ENCODE measurements around the gene MMP2.

Gene MMP2

DNA sequence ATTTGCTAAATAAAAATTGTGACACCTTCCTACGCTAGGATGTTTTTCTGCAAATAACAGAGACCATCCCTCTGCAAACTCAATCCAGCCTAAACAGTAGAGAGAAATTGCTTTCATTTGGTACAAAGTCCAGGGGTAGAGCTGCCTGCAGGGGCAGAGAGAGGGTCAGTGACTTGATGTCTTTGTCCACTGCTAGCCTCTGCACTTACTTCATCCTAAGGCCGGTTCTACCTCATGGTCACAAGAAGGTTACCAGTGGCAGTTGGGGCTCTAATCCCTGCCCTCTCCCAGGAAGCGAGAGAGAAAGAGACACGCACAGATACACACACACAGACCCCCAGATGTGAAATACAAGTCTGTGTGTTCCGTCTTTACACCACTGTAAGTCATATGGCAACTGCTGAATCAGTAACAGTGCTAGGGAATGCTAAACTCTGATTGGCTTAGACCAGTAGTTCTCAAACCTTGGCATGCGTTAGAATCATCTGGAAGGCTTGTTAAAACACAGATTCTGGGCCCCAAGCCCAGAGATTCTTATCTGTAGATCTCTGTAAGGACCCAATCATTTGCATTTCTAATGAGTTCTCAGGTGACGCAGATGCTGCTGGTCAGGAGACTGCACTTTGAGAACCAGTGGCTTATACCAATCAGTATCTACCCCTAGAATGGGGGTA lies 16.8 kb downstream of the MMP2 start:
- DNase-seq, result no peak

DNA sequence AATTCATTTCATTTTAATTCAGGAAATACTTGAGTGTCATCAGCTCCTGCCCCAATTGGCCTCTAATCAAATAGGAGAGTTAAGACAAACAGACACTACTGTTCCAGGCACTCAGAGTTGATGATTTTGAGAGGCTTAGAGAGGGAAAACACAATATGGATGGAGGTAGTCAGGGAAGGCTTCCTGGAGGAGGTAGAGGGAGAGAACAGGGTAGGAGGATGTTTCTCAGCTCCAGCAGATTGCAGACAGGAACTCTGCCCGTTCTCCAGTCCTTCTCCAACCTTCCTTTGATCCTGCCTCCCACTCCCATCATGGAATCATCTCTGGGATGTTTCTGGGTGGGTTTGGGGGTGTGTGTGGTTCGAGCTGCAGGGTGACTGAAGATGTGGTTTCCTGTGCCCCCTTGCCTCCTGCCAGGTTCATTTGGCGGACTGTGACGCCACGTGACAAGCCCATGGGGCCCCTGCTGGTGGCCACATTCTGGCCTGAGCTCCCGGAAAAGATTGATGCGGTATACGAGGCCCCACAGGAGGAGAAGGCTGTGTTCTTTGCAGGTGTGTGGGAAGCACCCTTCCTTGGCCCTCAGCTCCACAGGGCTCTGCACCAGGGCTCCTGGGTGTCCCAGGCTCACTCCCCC lies 17.6 kb downstream of the MMP2 start:
- DNase-seq, result no peak

DNA sequence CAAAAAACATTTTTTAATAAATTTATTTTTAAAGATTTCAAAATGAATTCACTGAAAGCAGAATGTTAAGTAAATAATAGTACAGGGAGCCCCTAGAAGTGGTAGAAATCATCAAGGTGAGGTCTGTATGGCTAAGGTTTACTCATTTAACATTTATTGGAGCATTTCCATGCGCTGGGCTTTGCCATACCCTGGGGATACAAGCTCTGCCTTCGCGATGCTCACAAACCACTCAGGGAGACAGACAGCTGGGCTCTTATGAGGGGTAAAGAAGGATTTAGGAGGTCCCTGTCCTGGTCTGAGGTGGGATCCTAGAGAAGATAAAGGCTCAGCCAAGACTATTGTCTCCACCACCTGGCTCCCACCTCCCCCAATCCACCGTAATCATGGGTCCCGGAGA lies 18.6 kb downstream of the MMP2 start:
- DNase-seq, result no peak

DNA sequence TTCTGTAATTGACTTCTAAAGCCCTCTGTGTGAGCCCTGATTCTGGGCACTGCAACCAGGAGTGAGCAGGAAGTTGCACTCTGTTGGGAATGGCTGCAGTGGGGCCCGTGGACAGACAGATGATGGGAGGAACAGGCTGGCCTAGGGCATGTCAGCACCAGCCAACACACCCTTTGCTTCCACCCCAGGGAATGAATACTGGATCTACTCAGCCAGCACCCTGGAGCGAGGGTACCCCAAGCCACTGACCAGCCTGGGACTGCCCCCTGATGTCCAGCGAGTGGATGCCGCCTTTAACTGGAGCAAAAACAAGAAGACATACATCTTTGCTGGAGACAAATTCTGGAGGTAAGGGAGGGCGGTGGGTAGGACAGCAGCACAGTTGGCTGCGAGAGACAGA lies 19.1 kb downstream of the MMP2 start:
- no peak for DNase-seq

DNA sequence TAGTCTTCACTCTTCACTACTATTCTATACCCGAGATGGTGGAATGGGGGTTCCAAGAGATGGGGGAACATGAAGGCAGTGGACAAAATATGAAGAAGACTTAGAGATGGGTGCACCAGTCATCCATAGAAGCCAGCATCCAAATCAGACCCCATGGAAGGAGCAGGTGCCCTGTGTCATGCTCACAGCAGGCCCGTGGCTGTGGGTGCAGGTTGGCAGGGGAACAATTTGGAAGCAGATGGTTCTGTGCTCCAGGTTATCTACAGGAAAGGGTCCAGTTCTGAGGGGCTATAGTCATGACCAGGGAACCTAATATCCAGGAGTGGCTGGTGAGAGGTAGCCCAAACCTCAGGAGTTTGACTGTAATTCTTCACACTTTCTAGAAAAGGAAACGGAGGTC lies 20.3 kb downstream of the MMP2 start:
- DNase-seq, result no peak

DNA sequence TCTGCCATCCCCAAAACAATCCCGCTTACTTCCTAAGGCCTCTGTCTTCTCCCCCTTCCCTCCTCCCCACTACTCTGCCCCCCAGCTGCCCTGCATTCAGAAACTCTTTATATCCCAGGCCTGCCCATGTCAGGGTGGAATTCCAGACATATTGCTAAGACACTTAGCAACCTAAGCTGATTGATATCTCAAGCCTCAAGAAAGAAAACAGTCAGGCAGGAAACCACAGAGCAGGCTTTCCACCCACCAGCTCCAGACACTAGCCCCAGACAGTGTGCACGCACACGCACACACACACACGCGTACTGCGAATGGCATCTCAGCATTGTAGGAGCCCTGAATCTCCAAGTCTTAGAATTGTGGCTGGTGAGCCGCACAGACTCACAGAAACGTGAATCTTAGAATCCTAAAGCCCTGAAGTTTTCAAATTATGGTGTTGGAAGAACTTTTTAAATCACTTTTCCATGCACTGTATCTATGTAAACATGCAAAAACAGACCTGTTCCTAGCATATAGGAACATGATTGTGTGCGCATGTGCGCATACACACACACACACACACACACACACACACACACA lies 21.0 kb downstream of the MMP2 start:
- peak; percentile 37 for DNase-seq

DNA sequence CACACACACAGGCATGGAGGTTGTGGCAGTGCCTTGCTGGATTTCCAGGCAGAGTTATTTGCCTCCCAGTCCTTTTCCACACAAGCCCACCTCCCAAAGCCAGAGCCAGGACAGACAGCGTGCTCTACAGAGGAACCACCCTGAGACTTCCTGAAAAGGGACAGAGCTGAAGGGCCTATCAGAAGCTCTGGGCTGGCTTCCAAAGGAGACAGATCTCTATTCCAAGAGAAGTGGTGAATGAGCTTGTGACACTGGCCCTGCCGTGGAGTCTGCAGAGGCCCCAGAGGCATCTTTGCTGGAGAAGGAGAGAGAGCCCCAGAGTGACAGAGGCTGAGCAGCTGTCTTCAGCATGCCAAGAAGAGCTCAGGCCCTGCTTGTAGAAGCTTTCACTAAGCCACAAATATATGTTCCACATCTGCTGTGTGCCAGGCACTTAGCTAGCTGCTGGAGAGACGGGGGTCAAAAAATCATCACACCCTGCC lies 21.6 kb downstream of the MMP2 start:
- peak; percentile 39 for DNase-seq

DNA sequence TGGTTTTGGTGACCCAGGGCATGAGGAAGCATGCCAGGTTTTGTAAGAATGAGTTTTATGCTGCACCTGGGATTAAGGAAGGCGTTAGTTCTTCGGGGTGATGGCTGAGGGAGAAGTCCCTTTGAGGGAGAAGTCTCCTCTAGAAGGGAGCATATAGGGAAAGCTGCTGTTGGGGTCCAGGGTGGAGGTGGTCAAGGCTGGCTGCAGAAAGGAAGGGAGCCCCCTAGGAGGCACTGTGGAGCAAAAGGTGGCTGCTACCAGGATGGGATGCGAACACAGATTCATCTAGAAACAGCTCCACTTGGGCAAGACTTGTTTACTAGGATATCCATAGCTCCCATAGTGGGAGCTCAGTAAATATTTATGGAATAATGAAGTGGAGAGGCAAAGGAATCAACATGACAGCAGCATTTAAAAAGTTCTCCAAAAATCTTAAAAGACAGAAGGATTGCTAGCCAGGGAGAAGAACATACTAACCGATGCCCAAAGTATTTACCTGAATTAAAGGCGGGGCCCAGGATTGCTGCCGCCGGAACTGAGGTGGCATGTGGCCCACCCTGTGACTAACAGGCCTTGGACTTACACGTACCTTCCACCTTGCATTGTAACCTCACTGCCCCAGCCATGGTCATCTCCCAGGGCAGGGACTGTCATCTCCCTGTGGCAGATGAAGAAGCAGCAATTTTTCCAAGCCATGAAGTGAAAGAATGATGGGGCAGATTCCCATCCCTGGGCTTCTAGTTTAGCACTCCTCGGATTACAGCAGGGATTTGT lies 22.7 kb downstream of the MMP2 start:
- no peak for DNase-seq

DNA sequence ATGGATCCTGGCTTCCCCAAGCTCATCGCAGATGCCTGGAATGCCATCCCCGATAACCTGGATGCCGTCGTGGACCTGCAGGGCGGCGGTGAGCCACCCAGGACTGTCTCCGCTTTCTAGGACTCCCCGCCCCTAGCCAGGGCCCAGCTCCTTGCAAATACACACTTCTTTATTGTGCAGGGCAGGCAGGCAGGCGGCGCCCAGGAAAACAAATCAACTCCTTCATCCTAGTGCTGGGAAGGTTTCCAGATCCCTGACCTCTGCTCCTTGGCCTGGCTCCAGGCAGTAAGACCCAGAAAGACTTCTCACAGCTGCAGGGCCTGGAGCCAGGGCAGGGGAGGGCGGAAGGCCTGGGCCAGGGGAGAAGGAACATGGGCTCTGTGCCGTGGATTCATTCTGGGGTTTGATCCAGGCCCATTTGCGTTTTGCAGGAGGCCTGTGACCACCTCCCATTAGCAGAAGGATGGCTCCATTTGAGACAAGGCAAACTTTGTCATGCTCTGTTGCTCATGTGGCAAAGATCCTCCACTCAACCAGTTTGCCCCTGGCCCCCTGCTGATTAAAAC lies 23.9 kb downstream of the MMP2 start:
- no peak for DNase-seq

DNA sequence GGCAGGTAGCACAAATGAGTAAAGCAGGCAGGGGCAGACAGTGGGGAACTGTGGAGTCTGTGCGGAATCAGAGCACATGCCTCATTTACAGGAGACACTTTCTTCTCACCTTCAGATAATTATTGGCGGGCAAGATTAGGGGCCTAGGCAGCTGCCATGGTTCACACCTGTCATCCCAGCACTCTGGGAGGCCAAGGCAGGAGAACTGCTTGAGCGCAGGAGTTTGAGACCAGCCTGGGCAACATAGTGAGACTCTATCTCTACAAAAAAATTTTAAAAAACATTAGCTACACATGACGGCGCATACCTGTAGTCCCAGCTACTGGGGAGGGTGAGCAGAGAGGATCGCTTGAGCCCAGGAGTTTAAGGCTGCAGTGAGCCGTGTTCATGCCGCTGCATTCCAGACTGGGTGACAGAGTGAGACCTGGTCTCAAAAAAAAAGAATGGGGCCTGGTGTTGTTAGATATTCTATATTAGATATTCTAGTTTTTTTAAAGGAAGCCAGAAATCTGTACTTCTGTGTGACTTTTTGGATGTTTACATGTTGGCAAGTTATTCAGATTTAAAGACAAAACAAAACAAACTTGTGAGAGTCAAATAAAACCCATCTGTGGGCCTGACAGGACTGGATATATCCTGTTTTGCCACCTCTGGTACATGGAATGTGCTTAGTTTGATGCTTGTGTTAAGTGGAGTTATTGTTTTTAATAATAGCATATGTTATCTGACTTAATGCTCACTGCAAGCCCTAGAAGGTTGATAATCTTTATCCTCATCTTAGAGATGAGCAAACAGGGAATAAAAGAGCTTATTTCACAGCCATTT lies 24.9 kb downstream of the MMP2 start:
- DNase-seq, result no peak

DNA sequence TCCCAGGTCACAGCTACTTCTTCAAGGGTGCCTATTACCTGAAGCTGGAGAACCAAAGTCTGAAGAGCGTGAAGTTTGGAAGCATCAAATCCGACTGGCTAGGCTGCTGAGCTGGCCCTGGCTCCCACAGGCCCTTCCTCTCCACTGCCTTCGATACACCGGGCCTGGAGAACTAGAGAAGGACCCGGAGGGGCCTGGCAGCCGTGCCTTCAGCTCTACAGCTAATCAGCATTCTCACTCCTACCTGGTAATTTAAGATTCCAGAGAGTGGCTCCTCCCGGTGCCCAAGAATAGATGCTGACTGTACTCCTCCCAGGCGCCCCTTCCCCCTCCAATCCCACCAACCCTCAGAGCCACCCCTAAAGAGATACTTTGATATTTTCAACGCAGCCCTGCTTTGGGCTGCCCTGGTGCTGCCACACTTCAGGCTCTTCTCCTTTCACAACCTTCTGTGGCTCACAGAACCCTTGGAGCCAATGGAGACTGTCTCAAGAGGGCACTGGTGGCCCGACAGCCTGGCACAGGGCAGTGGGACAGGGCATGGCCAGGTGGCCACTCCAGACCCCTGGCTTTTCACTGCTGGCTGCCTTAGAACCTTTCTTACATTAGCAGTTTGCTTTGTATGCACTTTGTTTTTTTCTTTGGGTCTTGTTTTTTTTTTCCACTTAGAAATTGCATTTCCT lies 26.5 kb downstream of the MMP2 start:
- no peak for DNase-seq

DNA sequence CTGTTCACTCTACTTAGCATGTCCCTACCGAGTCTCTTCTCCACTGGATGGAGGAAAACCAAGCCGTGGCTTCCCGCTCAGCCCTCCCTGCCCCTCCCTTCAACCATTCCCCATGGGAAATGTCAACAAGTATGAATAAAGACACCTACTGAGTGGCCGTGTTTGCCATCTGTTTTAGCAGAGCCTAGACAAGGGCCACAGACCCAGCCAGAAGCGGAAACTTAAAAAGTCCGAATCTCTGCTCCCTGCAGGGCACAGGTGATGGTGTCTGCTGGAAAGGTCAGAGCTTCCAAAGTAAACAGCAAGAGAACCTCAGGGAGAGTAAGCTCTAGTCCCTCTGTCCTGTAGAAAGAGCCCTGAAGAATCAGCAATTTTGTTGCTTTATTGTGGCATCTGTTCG lies 27.1 kb downstream of the MMP2 start:
- no peak for DNase-seq

DNA sequence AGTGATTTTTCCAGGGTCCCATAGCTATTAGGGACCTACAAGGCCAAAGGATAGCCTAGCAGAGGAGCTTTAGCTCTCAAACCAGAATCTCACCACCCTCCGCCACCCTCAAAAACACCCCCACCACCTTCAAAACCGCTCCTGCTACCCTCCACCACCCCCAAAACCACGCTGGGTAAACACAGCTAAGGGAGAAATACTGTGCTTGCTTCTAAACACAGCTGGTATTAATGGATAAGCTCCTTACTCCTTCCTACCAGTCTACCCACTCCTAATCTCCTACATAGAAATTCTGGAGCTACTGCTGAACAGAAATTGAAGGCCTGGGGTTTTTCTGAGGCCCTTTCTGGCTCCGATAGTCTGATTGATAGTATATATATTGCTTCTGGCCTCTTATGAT lies 27.7 kb downstream of the MMP2 start:
- DNase-seq, result no peak

DNA sequence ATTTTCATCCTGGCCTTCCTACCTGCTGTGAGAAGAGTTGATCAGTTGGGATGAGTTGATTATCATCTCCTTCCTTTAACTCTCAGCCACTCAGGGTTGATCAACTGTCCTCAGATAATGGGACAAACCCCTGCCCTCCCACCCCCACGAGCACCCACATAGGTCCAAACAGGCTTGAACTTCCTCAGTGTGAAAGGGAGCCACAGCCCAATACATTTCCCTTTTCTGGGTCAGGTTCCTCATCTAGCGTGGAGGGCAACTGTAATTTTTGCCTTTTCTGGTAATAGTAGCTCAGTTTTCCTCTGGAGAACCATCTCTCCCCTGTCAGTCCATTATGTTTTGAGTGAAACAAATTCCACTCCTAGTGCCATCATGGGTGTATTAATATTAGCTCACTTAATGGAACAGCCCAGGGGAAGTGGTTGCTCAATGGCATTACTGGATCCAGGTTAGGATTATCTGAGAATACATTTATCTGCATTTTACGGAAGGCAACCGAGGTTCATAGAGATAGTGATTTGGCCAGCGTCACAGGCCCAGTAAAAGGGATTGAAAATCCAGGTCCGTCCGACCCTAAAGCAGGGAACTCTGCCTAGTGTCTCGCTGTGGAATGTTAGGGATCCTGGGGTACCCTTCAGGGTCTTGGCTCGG lies 29.4 kb downstream of the MMP2 start:
- no peak for DNase-seq

DNA sequence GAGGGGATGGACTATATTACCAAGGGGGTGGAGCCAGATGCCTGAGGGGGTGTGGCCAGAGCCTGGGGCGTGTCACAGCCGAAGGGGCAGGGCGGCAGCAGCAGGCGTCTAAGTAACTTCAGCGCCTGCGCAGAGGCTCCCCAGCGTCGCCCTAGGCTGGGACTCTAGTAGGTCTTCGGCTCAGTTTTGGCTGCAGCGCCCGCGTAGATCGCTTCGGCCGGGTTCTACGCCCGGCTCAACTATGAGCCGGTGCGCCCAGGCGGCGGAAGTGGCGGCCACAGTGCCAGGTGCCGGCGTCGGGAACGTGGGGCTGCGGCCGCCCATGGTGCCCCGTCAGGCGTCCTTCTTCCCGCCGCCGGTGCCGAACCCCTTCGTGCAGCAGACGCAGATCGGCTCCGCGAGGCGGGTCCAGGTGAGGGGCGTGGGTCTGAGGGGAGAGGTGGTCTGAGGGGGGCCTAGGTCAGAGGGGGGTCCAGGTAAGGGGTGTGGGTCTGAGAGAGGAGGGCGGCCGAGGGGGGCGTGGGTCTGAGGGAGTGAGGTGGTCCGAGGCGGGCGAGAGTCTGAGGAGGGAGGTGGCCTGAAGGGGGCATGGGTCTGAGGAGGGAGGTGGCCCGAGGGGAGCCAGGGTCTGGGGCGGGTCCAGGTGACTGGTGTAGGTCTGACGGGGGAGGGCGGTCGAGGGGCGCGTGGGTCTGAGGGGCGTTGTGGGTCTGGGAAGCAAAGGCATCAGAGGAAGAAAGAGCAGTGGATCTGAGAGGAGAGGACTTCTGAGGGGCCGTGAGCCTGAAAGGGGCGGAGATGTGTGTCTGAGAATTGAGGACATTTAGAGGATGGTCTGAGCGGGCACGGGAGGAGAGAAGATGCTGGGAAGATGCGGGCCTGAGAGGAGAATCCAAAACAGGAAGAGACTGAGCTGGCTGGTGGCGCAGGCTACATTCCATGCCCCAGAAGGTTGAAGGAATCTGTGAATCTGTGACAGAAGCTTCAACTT lies 30.2 kb downstream of the MMP2 start, which contains the start of gene LPCAT2:
TSS of gene LPCAT2 (plus strand) at position 132 of the 991 bp plus-strand sequence. CDS start at position 242, 110 bp downstream.
- DNase-seq, result peak; percentile 51

DNA sequence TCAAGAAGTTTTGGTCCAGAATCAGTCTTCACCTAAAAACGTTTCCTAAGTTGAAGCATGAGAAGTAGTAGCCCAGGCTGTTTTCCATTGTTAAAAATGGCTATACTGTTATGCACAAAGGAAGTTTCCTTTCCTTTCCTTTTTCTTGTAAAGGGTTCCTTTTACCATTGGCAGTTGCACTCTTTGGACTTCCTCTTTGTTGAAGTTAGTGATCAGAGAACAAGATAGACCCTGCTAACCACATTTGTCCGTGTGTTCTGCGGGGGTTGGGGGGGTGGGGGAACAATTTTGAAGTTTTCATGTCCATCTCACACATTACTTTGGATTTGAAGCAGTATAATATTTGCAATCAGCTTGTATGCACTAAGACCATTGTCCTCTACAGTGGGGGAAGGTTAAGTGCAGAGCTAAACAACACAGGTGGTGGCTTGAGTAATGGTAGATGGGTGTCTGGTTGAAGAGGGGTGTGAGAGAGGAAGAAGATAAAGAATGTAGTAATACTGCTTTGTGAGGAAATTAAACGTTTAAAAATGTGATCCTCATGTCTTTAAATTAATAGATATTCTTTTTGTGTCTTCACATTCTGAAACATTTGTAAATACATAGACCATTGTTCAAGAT lies 31.3 kb downstream of the MMP2 start:
- no peak for DNase-seq

DNA sequence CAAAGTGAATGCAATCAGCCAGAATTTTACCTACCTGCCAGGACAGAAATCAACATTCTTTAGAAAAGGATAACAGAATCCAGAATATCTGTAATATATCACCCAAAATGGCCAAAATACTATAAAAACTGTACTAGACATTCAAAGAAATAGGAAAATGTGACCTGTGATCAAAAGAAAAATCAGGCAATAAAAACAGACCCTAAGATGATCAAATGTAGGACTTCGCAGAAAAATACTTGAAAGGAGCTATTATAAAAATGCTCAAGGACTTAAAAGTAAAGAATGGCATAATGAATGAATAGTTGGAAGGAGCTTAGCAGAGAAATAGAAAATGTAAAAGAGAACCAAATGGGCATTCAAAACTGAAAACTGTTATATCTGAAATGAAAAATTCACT lies 33.9 kb downstream of the MMP2 start:
- DNase-seq, result no peak

DNA sequence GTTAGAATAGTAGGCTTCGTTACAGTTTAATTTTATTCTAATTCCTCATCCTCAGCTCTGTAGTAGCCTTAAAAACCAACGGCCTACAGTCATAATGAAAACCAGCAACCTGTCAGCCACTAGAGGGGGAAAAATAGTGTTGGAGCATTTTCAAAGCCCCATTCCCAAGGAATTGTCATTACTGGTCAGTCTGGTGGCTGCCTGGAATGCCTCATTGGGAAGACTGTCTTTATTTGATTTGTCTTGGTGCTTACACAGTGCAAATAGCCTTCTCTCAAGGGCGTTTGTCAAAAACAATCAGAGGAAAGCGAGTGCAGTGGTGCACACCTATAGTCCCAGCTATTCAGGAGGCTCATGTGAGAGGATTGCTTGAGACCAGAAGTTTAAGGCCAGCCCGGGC lies 34.6 kb downstream of the MMP2 start:
- no peak for DNase-seq

DNA sequence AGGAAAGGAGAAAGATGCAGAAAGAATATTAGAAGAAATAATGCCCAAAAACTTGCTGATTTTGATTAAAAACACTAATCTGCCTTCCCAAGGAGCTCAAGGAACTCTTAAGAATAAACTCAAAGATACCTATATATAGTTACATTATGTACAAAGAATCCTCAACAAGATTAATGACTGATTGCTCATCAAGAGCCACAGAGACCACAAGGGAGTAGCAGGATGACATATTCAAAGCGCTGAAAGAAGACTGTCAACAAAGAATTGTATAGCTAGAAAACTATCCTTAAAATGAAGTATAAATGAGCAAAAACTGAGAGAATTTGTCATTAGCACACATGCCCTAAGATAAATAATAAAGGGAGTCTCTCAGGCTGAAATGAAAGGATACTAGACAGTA lies 36.1 kb downstream of the MMP2 start:
- no peak for DNase-seq
